Vagina (tissue), 2 donors: ENCODE measurements around the gene METTL21C. TPM values are rescaled to one million over a fixed set of nuclear protein-coding genes. Genes with fewer than 3 reads are reported as not detected.

ENCODE experiments used
- DNase-seq, 2 donors: peaks; one replicate each; pipeline ENCODE4 v3.0.0-alpha.2; 2017; ENCODE audit errors: extremely low spot score in 2 of 2
- H3K27ac ChIP-seq: fragments of 200-600 bp; sonication (generic); one replicate; pipeline ENCODE4 v1.5.1; 2019
- H3K27me3 ChIP-seq: fragments of 200-600 bp; sonication (generic); one replicate; pipeline ENCODE4 v1.5.1; 2019
- H3K36me3 ChIP-seq, 2 donors: fragments of 200-600 bp; sonication (generic); one replicate each; pipeline ENCODE4 v1.5.1; 2017 to 2019
- H3K4me1 ChIP-seq: fragments of 200-600 bp; sonication (generic); one replicate; pipeline ENCODE4 v1.5.1; 2019
- H3K4me3 ChIP-seq, 2 donors: fragments of 200-600 bp; sonication (generic); 1 replicate in 1 of 2; 2 replicates in 1 of 2; pipeline ENCODE4 v1.5.1; 2016 to 2019
- H3K9me3 ChIP-seq: fragments of 200-600 bp; sonication (generic); one replicate; pipeline ENCODE4 v1.5.1; 2019
- CTCF ChIP-seq, 3 experiments: fragments of 450-650 bp in 2 of 3; fragments of 200-600 bp in 1 of 3; sonication (generic) in 1 of 3; IDR thresholded peaks; one replicate each; pipeline ENCODE4 v1.5.1; 2017 to 2019; ENCODE audit warnings: antibody characterized with exemption in 3 of 3, mild to moderate bottlenecking in 2 of 3, moderate library complexity in 2 of 3
- POLR2A ChIP-seq, 2 donors: fragments of 450-650 bp; IDR thresholded peaks; one replicate each; pipeline ENCODE4 v1.6.1; 2017; ENCODE audit warnings: antibody characterized with exemption in 2 of 2, mild to moderate bottlenecking in 2 of 2, moderate library complexity in 2 of 2
- POLR2AphosphoS5 ChIP-seq, 2 donors: sonication (generic); formaldehyde crosslinking; IDR thresholded peaks; one replicate each; pipeline ENCODE4 v1.9.0; 2017; ENCODE audit warnings: antibody characterized with exemption in 2 of 2, mild to moderate bottlenecking in 2 of 2, low read depth in 1 of 2; ENCODE audit not compliant: insufficient read depth in 1 of 2
- intact Hi-C: fragments of 100-400 bp; cut with DNase I; formaldehyde crosslinking; loops from one replicate; pipeline ENCODE4 v1.15.1; 2023
- total RNA-seq: library from RNA; depleted of rRNA; stranded (reverse); fragments of >200 nt; gene quantifications from one replicate; pipeline ENCODE4 v1.2.3, GENCODE V29; 2016

METTL21C gene
- total RNA-seq, 1 donor from 2014 or later = not detected

- TF ChIP-seq CTCF (IDR thresholded peaks at IDR 0.05) = no peak
- TF ChIP-seq POLR2AphosphoS5 (IDR thresholded peaks at IDR 0.05; ENCODE audit: insufficient read depth in 1 of 2, low read depth in 1 of 2) = no peak
- TF ChIP-seq POLR2A (IDR thresholded peaks at IDR 0.05) = no peak
- Histone ChIP-seq H3K27me3 (no peaks in the 10 kb centered on the region), H3K36me3 (no peaks in the 10 kb centered on the region), H3K9me3 (no peaks in the 10 kb centered on the region), H3K4me1 (no peaks in the 10 kb centered on the region), H3K27ac (no peak overlapping the region), H3K4me3 (no peak overlapping the region)
- intact Hi-C loops = no loop called here
- no peak for DNase-seq
Observed at GRCh38 chr13:102693250-102693649, 1.6 kb downstream of the METTL21C start.

GRCh38 chr13:102692491-102692826, 2.4 kb downstream of the METTL21C start:
- Histone ChIP-seq H3K4me1 (no peaks in the 10 kb centered on the region), H3K9me3 (no peaks in the 10 kb centered on the region), H3K27ac (no peak overlapping the region), H3K4me3 (no peak overlapping the region), H3K27me3 (no peaks in the 10 kb centered on the region), H3K36me3 (no peaks in the 10 kb centered on the region)
- TF ChIP-seq POLR2A (IDR thresholded peaks at IDR 0.05) (no peak), POLR2AphosphoS5 (IDR thresholded peaks at IDR 0.05; ENCODE audit: insufficient read depth in 1 of 2, low read depth in 1 of 2) (no peak), CTCF (IDR thresholded peaks at IDR 0.05) (no peak)
- DNase-seq = no peak
- intact Hi-C loops = no loop called here

GRCh38 chr13:102690883-102691282, 4.0 kb downstream of the METTL21C start:
- intact Hi-C loops = no loop called here
- TF ChIP-seq POLR2A (IDR thresholded peaks at IDR 0.05) = no peak
- TF ChIP-seq CTCF (IDR thresholded peaks at IDR 0.05) = no peak
- no peak for TF ChIP-seq POLR2AphosphoS5 (IDR thresholded peaks at IDR 0.05; ENCODE audit: insufficient read depth in 1 of 2, low read depth in 1 of 2)
- Histone ChIP-seq H3K4me3 (no peak overlapping the region), H3K27me3 (no peaks in the 10 kb centered on the region), H3K4me1 (no peaks in the 10 kb centered on the region), H3K27ac (no peak overlapping the region), H3K36me3 (no peaks in the 10 kb centered on the region), H3K9me3 (no peaks in the 10 kb centered on the region)
- no peak for DNase-seq

- Histone ChIP-seq H3K4me3 (no peak overlapping the region), H3K27ac (no peak overlapping the region), H3K9me3 (no peaks in the 10 kb centered on the region), H3K36me3 (no peaks in the 10 kb centered on the region), H3K27me3 (no peaks in the 10 kb centered on the region), H3K4me1 (no peaks in the 10 kb centered on the region)
- intact Hi-C loops = no loop called here
- TF ChIP-seq POLR2AphosphoS5 (IDR thresholded peaks at IDR 0.05; ENCODE audit: insufficient read depth in 1 of 2, low read depth in 1 of 2) = no peak
- no peak for TF ChIP-seq CTCF (IDR thresholded peaks at IDR 0.05)
- TF ChIP-seq POLR2A (IDR thresholded peaks at IDR 0.05) = no peak
- no peak for DNase-seq
Observed at GRCh38 chr13:102688306-102688973, 6.4 kb downstream of the METTL21C start.

- no peak for TF ChIP-seq POLR2A (IDR thresholded peaks at IDR 0.05)
- TF ChIP-seq CTCF (IDR thresholded peaks at IDR 0.05) = no peak
- no peak for TF ChIP-seq POLR2AphosphoS5 (IDR thresholded peaks at IDR 0.05; ENCODE audit: insufficient read depth in 1 of 2, low read depth in 1 of 2)
- intact Hi-C loops = no loop called here
- no peak overlapping the region for H3K27ac ChIP-seq
- H3K27me3 ChIP-seq = no peaks in the 10 kb centered on the region
- H3K4me1 ChIP-seq = no peaks in the 10 kb centered on the region
- H3K36me3 ChIP-seq = no peaks in the 10 kb centered on the region
- no peaks in the 10 kb centered on the region for H3K9me3 ChIP-seq
- no peak for DNase-seq
- no peak overlapping the region for H3K4me3 ChIP-seq
Observed at GRCh38 chr13:102687520-102687919, 7.3 kb downstream of the METTL21C start.
